ENCODE measurements around the gene ASRGL1.

ASRGL1 gene

DNA sequence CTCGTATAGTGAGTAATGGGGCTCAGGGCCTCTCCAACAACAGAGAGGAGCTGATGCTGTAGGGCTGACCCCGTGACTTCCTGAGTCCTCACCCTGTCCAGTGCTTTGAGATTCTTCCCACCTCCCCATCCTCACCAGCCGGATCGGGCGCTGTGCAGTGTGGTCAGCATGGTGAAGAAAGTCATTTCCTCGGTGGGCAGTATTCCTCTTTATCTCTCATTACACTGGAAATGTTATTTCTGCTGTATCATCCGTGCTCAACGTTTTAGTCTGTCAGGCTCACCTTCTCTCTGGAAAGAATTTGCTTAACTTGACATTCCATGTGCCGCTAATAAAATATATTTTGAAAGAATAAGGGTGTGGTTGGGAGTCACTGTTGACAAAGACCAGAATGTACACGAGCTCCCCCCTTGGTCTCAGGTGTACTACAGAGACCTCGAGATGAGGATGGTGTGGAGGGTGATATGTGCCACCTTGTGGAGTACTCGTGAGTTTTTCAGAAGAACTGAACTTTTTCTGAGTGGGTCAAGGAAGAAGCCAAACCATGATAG is 55.9 kb downstream of the ASRGL1 start:
- no peak for DNase-seq (ENCODE audit: low read depth)

DNA sequence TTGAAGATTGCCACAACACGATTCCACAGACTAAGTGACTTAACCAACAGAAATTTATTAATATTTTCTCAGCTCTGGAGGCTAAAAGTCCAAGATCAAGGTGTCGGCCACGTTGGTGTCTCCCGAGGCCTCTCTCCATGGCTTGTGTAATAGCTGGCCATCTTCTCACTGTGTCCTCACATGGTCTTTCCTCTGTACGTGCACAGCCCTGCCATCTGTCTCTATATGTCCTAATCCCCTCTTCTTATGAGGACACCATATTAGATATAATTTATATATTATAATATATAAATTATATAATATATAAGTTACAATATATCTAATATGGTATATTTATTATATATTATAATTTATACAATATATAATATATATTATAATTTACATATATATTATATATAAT is 56.5 kb downstream of the ASRGL1 start:
- DNase-seq (ENCODE audit: low read depth), result no peak

DNA sequence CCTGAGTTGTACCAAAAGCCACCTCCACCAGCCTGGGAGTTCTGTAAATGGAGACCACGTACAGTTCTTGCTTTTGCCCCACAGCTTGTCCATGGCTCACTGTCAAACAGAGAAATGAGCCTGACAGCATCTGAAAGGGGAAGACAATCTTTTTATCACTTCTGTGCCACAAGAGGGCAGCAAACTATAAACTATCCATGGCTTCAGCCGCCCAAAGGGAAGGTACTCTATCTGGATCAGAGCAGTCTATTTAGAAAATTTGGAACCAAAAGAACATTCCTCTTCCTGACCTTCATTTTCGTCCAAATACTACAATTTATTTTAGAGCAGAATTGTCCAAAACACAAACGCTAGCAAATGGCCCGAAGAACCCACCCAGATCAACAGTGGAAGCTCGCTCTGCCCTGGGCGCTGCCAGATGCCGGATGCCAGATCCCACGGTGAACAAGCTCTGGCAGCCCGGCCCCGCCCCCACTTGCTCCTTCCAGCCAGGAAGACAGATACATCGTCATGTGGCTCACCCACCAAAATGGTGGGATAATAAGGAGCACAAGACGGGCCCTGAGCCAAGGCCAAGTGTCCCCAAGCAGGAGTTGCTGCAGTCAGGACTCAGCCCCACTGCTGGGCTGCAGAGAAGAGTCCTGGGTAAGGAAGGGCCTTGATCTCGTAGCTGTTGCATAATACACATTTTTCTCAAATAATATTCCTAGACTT is 57.7 kb downstream of the ASRGL1 start:
- DNase-seq (ENCODE audit: low read depth), result no peak

DNA sequence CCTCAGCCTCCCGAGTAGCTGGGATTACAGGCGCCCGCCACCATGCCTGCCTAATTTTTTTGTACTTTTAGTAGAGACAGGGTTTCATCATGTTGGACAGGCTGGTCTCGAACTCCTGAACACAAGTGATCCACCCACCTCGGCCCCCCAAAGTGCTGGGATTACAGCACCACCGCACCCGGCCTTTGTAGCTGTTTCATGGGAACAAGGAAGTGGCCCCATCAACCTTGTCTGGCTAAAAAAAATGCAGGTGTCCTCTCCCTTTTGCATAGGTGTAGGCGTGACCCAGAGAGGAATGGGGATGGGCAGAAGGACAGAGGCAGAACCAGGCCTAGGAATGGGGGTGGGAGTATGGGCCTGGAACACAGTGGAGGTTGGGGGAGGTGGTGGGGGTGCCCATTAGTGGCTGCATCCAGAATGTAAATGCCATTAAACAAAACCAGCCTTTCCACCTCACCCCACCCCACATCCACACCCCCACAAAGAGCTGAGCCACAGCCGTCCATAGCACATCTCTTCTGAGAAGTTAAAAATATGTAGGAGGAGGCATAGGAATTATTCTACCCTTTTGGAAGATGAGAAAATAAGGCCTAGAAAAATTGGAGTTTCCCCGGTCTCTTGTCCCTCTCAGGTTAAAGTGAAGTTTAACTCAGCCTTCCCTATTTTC is 58.8 kb downstream of the ASRGL1 start:
- no peak for DNase-seq (ENCODE audit: low read depth)

DNA sequence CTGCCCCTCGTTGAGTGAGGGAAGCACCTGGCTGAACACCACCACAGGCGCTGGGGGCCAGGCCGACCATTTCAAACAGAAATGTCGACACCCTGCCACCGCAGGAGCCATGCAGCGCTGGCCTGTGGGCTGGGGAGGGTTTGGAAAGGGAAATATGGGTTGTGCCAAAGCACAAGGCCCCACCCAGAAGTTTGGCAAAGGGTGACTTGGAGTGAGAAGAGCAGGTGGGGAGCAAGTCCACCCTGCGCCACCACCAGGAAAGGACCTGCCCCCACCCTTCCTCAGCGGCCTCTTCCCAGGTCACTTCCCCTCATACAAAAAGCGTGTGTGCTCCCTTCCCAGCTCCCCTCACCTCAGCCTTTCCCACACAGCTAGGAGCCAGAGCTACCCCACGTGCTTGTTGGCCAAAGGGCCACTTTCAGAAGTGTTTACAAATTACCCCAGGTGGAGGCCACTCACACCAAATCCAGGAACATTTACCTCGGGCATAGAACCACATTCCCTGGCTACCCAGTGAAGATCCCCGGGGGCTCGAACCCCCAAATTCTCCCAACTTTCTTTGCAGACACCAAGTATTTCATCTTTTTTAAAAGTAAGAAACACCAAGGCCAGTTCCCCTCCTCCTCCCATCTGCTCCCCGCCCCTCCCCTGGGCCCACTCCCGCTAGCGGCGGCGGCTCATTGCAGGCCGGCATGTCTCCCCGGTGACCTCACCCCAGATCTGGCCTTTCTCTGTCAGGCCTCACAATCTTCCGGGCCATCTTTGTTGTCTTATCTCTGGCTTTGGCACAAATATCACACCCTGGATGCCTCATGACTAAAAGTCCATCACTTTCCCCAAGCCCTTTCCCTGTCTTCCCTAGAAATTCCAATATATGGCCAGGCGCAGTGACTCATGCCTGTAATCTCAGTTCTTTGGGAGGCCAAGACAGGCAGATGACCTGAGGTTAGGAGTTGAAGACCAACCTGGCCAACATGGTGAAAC is 61.1 kb downstream of the ASRGL1 start:
- DNase-seq (ENCODE audit: low read depth), result no peak

DNA sequence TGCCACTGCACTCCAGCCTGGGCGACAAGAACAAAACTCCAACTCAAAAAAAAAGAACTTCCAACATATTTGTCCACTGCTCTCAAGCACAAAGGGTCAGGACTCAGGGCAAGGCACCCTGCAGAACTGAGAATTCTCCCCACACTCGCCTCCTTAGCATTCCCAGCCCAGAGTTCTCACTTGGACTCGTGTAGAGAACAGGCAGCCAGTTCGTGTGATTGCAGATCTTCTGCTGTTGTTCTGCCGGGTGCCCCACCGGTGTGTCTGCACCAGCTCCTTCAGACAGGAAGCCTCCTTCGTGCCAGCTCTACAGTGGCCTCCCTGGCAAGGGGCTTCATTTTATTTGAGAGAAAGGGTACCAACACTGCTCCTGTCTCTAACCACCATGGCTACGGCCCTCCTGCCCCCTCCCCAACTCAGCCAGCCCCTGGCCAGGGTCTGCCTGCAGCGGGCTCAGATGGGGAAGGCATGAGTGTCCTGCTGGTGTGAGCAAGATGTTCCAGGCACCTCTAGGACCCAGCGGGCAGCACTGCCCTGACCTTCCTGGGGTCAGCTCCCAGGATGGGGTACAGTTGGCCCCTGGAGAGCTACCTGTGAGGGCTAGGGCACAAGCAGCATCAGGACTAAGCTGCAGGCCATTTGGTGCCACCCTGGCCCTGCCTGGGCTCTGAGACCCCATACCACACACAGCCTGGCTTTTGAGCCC is 62.1 kb downstream of the ASRGL1 start:
- DNase-seq (ENCODE audit: low read depth), result no peak

DNA sequence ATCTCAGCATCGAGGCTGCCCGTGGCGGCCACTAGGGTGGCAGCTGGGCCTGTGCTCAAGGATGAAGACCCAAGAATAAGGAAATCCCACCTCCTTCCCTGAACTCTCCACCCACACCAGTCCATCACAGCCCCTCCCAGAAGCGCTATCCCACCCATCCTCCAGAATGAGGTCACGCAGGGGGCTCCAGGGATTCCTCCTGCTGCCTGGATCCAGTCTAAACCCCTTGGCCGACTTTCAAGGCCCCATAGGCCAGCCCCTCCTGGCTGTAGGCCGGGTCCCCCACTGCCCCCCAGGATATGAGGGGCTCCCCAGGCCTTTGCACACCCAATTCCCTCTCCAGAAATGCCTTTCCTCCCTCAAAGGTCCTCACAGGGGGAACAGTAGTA is 62.6 kb downstream of the ASRGL1 start:
- DNase-seq (ENCODE audit: low read depth), result no peak

DNA sequence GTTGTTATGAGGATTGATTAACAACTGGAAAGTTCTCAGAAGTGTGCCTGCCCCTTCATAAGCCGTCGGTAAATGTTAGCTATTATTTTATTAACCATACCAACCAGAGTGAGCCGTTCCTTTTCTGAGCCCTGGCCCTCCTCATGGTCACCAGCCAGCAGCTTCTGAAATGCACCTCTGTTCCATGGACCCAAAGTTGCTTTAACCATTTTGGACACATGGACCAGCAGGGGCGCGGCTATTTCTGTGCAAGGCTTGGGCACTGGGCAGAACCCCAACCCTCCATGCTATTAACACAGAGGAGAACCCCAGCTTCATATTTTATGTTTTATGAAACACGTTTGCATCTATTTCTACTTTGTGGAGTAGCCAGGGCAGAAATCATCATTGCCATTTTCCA is 63.0 kb downstream of the ASRGL1 start:
- no peak for DNase-seq (ENCODE audit: low read depth)

DNA sequence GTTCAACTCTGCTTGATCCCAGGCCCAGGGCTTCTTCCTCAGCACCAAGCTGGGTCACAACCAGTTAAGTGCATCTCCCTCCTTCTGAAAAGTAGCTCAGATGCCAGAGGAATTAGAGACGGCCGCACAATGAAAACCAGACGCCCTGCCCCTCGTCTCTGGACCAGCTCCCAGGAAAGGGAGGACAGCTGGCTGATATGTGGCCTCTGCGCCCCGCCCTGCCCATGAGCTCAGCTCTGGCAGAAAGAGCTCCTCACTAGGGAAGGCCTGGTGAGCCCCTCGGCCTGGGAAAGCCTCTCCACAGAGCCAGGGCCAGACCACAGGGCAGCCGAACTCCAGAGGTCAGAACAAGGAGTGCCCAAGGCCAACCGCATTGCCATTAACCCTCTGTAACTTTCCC is 63.5 kb downstream of the ASRGL1 start:
- DNase-seq (ENCODE audit: low read depth), result no peak

DNA sequence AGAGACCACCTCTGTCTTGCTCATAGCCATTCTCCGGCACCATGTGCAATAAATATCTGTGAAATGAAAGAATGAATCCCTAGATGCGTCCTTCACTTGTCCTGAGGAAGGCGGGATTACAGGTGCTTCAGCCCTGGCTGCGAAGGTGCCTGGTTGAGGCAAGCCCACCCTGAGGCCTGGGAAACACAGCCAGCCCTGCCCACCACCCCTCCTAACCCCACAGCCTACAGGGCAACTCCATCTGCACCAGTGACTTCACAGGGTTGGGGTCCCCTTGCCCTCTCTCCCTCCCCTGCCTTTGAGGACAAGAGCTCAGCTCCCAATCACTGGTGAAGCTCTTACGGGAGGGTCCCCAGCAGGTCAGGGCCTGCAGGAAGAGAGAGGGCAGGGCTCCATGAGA is 64.1 kb downstream of the ASRGL1 start:
- DNase-seq (ENCODE audit: low read depth), result no peak

DNA sequence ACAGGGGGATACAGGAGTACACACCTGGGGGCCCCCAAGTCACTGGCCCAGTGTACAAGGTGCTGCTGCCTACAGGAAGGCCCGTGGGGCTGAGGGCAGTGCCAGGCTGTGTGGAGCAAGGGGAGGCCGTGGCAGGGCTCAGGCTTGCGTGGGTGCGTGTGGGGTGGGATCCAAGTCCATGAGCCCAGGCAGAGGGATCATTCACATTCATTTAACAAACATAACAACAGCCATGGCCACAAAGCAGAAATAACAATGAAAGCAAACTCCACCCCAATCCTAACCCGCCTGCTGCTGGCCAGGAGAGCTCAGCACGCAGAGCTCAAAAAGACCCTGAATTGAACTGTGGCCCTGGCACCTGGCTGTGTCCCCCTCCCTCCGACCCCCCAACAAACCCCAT is 64.6 kb downstream of the ASRGL1 start:
- no peak for DNase-seq (ENCODE audit: low read depth)

DNA sequence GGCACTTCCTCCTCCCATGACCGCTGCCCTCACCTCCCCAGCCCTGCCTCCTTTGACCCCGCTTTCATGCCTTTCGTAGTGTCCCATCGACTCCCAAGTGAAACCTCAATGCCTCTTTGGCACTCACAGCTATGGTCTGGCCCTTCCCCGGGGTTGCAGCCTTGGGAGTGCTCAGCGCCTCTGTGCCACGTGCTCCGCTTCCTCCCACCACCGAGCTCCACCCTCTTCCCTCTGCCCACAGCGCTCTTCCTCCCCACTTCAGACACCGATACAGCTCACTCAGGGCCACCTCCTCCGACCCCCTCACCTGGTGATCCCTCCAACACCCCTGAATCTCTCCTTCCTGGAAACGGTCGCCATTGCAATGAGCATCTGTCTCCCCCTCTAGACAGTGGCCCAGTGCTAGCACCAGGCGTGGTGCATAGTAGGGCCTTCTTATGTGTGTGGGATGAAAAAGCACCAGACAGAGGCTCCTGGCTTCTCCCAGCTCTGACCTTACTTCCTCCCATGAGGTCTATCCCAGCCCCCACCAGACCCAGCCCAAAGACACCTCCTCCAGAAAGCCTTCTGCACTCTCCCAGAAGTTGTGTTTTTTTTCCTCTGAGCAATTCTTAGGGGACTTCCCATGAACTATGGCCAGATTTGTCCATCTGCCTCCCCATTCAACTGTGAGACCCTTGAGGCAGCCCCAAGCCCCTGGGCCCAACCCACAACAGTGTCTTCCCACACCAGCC is 65.1 kb downstream of the ASRGL1 start:
- peak; percentile 20 for DNase-seq (ENCODE audit: low read depth)

DNA sequence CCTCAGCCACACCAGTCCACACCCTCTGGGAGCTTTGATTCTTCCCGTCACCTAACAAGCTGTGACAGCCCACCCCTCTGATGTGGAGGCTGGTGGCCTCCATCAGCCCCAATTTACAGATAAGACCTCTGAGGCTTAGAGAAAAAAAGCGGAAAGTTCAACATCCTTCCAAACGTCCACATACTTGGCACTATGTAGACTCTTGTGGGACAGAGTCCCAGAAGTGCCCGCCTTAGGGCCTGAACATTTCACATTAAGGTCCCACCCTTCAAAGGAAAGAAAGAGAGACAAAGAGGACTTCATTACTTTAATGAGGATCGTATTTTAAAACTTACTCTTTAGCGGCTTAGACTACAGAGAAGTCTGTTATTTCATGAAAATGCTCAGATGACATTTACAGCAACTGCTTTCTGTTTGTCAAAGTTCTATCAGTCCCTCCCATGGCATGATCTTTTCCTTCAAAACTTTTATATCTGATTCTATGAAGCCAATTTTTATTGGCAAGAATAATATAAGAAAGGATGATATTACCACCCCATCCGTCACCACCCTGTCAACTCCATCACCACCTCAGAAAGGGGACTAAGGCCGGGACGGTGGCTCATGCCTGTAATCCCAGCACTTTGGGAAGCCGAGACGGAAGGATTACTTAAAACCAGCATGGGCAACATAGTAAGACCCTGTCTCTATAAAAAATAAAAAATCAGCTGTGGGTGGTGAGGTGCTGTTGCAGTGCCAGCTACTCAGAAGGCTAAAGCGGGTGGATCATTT is 65.9 kb downstream of the ASRGL1 start:
- DNase-seq (ENCODE audit: low read depth), result no peak

DNA sequence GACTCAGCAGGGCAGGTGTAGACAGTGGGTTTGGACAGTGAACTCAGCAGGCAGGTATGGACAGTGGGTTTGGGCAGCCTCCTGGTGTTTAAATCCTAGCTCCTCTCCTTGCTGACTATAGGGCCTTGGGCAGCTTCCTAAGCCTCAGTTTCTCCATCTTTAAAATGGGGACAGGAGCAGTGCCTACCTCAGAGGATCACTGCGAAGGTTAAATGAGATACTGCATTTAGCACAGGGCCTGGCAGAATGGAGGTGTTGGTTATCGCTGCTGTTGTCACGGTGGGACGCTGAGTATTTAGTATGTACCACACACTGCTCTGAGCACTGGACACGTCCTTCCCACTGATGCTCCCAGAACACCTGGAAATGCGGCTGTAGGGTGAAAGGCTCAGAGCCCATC is 67.2 kb downstream of the ASRGL1 start:
- no peak for DNase-seq (ENCODE audit: low read depth)

DNA sequence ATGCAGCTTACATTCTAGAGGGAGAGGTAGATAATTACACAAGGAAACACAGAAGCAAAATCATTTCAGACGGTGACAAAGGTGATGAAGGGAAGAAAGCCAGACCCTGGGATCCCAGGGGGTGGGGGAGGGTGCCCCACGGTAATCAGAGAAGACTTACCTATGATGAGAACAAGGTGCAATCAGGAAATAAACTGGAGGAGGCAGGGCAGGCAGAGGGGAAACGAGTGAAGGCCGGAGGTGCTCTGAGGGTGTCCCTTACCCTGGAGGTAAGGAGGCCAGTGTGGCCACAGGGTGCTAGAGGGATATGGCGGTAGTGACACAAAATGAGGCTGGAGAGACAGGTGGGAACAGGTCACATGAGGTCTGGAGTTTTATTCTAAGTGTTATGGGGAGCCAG is 67.7 kb downstream of the ASRGL1 start:
- DNase-seq (ENCODE audit: low read depth), result no peak

DNA sequence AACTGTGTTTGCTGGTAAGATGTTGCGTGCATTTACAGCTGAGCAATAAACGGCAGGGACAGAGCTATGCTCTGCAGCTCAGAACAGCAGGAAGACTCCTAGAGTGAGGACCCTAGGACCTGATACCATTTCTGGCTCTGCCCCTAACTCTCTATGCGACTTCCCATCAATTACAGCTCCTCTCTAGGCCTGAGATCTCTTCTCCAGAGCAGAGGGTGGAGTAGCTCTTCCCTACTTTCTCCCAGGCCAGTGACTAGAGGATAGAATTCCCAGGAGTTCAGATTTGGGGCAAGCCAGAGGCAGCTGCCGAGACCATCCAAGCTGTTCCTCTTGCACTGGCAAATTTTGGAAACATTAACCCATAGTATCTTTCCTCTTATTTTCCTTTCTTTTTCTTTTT is 68.8 kb downstream of the ASRGL1 start:
- DNase-seq (ENCODE audit: low read depth), result no peak

DNA sequence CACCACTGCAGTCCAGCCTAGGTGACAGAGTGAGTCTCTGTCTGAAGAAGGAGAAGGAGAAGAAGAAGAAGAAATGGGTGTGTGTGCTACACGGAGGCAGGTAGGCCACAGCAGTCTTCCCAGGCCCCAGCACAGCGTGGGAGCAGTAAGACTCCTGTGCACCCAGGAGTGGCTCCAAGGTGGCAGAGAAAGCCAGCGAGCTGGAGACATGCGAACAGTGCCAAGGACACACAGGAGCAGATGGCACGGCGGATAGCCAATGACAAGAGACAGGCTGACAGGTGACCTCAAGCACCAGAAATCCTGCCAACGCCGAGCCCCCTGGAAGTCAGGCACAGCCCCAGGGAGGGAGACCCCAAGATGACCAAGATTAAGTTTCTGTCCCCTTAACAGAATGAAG is 72.6 kb downstream of the ASRGL1 start:
- no peak for DNase-seq (ENCODE audit: low read depth)

DNA sequence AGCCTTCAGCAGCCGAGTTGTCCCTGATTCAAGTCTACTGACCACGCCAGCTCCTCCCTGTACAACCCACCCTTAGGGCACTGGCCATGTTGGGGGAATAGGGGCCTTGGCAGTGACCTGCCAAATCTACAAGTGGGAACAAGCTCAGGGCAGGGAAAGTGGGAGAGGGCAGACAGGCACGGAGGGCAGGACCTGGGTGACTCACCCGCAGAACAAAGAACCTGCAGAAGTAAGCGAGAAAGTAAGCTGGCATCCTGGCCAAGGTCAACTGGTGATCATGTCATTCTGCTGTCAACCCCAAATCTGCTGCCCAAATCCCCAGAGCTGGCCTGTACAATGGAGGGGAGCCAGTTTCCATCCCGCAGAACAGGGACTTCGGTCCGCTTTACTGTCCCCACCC is 73.7 kb downstream of the ASRGL1 start:
- no peak for DNase-seq (ENCODE audit: low read depth)

DNA sequence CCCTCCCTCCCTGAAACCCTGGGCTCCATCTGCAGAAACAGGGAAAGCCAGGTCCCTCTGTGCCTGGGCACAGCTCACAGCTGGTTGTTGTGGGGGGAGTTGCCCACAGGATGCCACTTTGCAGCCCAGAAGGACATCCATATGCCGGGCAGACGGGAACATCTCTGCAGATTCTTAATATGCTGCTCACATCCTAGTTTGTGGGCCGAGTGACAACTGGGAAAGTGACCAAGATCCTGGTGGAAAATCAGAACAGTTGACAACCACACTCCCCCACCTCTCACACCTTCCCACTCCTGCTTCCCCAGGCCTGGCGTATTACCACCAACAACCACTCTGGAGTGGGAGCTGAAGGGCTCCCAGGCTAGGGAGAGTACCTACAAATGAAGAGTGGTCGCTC is 74.3 kb downstream of the ASRGL1 start:
- no peak for DNase-seq (ENCODE audit: low read depth)

DNA sequence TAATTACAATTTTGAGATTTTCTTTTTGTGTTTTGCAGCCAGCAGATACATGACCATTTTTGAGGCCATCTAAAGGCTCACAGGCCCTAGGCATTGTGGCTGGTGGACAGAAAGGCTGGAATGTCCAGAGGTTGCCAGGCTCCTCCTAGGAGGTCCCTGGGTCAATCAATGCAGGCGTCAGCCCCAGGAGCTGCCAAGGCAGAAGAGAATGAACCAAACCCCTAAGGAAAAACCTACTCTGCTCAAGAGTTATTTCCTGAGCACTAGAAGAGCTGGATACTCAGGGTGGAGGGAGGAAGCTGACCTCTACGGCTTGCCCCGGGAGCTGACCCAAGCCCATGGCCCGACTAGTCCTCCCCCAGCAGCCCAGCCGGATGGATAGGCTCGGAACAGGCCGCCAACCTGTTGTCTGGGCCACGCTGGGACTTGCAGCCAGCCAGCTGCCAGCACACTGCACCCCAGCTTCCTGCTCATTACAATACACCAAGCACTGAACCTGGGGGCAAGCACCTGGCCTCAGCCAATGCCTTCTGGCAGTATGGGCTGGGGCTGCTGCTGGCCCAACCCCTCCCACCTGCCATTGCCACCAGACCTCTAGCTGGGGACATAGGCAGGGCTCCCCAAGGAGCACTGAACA is 75.9 kb downstream of the ASRGL1 start:
- no peak for DNase-seq (ENCODE audit: low read depth)
